HL-60 (cell line): ENCODE data around the gene CCL19.

Experiments
- DNase-seq, 2 experiments: peaks; one replicate each; pipeline ENCODE4 v3.0.0-alpha.2; 2010 to 2020; ENCODE audit warnings: low read depth in 1 of 2, low spot score in 1 of 2
- H3K27ac ChIP-seq: fragments of 250-450 bp; sonication (Bioruptor Pico); replicated peaks from 2 replicates; pipeline ENCODE4 v1.5.1; 2020; ENCODE audit warnings: mild to moderate bottlenecking, moderate library complexity
- H3K27me3 ChIP-seq: fragments of 250-450 bp; sonication (Bioruptor Pico); 2 replicates; pipeline ENCODE4 v1.5.1; 2021; ENCODE audit warnings: mild to moderate bottlenecking, moderate library complexity; ENCODE audit not compliant: insufficient read depth, poor library complexity, severe bottlenecking
- H3K4me3 ChIP-seq: replicated peaks from 2 replicates; pipeline ENCODE4 v1.5.1; 2011; ENCODE audit warnings: mild to moderate bottlenecking, control low read depth, low read length; ENCODE audit not compliant: insufficient read depth
- GABPA ChIP-seq: IDR thresholded peaks from 2 replicates; pipeline ENCODE4 v1.6.1; 2012; ENCODE audit warnings: low read depth
- POLR2AphosphoS5 ChIP-seq: IDR thresholded peaks from 2 replicates; pipeline ENCODE4 v1.6.1; 2012; ENCODE audit warnings: low read depth
- SPI1 ChIP-seq: IDR thresholded peaks from 2 replicates; pipeline ENCODE4 v1.6.1; 2012; ENCODE audit warnings: low read depth, mild to moderate bottlenecking, borderline replicate concordance
- TF ChIP-seq, protein P1 (sequence below): IDR thresholded peaks from 2 replicates; pipeline ENCODE4 v1.6.1; 2012; ENCODE audit warnings: low read depth; ENCODE audit not compliant: insufficient replicate concordance
- TF ChIP-seq, protein P2 (sequence below): IDR thresholded peaks from one replicate; pipeline ENCODE4 v1.5.1; 2011; ENCODE audit warnings: low read length, control low read depth, inconsistent platforms; ENCODE audit not compliant: insufficient read depth

Gene CCL19

GRCh38 chr9:34669809-34670562 lies 21.1 kb downstream of the CCL19 start:
- Histone ChIP-seq H3K4me3 (no peak overlapping the region), H3K27me3 (no peaks in the 10 kb centered on the region), H3K27ac (no peak overlapping the region)
- DNase-seq, result no peak
- TF ChIP-seq POLR2AphosphoS5 (no peak), GABPA (no peak)

DNA sequence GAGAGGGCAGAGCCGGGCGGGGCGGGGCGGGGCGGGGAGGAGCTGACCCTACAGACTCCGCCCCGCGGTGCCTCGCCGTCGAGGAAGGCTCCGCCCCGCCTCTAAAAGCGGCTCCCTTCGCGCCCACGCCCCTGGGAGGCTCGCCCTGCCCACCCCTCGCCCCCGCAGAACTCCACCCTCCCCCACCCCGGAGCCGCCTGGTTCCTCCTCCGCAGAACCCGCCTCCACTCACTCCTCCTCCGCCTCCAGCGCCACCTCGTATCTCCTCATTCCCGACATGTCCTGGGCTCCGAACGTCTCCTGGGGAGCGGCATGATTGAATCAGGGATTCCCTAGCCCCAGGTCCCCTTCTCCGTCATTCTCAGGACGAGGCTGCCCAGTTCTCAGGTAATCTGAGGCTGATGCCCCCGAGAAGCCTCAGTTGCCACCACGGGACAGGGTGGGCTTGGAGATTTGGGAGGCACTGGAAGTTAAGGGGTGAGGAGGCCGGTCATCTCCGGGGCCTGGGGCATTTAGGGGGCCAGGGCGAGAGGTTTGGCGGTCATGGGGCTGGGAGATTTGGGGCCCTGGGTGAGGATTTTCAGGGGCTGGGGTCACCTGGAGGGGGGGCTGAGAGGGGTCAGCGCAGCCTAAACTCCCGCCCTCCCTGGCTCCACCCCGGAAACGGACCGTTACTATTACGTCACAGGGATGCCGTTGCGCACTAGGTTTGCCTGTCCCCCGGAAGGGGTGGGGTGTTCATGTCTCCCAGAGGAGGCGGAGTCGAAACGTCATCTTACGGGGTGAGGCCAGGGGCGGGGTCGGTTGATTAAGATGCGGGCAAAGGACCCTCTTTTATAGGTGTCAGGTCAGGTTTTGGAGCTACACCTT lies 25.5 kb downstream of the CCL19 start:
- peak overlapping the region; percentile 92 for H3K27ac ChIP-seq
- TF ChIP-seq, protein P1, sequence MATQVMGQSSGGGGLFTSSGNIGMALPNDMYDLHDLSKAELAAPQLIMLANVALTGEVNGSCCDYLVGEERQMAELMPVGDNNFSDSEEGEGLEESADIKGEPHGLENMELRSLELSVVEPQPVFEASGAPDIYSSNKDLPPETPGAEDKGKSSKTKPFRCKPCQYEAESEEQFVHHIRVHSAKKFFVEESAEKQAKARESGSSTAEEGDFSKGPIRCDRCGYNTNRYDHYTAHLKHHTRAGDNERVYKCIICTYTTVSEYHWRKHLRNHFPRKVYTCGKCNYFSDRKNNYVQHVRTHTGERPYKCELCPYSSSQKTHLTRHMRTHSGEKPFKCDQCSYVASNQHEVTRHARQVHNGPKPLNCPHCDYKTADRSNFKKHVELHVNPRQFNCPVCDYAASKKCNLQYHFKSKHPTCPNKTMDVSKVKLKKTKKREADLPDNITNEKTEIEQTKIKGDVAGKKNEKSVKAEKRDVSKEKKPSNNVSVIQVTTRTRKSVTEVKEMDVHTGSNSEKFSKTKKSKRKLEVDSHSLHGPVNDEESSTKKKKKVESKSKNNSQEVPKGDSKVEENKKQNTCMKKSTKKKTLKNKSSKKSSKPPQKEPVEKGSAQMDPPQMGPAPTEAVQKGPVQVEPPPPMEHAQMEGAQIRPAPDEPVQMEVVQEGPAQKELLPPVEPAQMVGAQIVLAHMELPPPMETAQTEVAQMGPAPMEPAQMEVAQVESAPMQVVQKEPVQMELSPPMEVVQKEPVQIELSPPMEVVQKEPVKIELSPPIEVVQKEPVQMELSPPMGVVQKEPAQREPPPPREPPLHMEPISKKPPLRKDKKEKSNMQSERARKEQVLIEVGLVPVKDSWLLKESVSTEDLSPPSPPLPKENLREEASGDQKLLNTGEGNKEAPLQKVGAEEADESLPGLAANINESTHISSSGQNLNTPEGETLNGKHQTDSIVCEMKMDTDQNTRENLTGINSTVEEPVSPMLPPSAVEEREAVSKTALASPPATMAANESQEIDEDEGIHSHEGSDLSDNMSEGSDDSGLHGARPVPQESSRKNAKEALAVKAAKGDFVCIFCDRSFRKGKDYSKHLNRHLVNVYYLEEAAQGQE, result peak; percentile 26
- TF ChIP-seq POLR2AphosphoS5 (peak; percentile 88), SPI1 (no peak), GABPA (peak; percentile 76)
- TF ChIP-seq, protein P2, sequence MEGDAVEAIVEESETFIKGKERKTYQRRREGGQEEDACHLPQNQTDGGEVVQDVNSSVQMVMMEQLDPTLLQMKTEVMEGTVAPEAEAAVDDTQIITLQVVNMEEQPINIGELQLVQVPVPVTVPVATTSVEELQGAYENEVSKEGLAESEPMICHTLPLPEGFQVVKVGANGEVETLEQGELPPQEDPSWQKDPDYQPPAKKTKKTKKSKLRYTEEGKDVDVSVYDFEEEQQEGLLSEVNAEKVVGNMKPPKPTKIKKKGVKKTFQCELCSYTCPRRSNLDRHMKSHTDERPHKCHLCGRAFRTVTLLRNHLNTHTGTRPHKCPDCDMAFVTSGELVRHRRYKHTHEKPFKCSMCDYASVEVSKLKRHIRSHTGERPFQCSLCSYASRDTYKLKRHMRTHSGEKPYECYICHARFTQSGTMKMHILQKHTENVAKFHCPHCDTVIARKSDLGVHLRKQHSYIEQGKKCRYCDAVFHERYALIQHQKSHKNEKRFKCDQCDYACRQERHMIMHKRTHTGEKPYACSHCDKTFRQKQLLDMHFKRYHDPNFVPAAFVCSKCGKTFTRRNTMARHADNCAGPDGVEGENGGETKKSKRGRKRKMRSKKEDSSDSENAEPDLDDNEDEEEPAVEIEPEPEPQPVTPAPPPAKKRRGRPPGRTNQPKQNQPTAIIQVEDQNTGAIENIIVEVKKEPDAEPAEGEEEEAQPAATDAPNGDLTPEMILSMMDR, result no peak
- DNase-seq, result peak; percentile 80 to 93
- no peaks in the 10 kb centered on the region for H3K27me3 ChIP-seq
- peak overlapping the region; percentile 47 for H3K4me3 ChIP-seq

DNA sequence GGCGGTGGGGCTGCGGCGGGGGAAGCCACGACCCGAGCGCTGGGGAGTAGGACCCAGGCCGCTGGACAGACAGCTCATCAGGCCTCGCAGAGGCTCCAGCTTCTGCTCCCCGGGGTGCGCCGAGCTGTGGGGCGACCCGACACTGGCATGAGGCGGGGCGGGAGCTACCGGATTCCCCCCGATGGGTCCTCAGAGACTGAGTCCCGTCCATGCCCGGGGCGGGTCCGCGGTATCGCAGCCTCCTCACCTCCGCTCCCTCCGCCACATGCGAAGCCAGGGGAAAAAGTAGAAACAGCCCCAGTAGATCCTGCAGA lies 26.1 kb downstream of the CCL19 start:
- Histone ChIP-seq H3K27me3 (no peaks in the 10 kb centered on the region), H3K4me3 (peak overlapping the region; percentile 47), H3K27ac (peak overlapping the region; percentile 61)
- peak in 1 of 2 experiments; percentile 9 for DNase-seq
- no peak for TF ChIP-seq SPI1
- TF ChIP-seq, protein P1, result no peak
- TF ChIP-seq, protein P2, result no peak
- TF ChIP-seq POLR2AphosphoS5, result no peak
- no peak for TF ChIP-seq GABPA

DNA sequence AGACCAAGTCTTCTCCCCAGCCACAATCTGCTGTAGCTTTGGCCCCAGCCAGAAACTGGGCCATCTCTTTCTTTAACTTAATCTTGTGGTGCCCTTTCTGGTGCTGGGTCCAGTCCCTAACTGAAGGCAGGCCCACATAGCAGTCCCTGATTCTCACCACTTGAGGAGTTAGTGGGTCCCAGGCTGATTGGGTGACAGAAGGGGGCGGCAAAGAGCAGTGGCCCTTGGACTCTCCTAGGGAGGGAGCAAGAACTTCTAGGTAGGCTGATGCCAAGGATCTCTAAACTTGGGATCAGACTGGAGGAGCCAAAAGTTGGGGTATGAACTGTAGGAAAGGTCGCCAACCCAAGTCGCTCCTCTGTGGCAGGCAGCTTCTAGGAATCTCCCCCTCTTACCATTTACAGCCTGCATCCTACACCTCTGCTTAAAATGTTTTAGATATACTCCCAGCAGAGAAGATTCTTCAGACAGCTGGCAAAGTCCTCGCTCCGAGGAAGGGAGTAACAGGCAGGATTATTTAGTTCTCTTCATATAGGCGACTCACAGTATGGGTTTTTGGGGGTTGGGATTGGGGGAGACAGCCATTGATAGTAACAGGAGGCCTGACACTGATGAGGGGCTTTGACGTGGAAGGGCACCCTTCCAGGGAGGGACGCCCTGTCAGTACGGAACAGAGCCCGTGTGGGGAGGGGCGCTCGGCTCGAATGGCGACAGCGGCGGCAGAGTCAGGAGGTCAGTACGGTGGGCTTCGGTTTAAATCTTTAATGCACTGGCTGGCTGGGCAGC lies 26.6 kb downstream of the CCL19 start:
- Histone ChIP-seq H3K4me3 (peak overlapping the region; percentile 47), H3K27ac (peak overlapping the region; percentile 61), H3K27me3 (no peaks in the 10 kb centered on the region)
- DNase-seq, result peak; percentile 49 to 79
- TF ChIP-seq, protein P2, result peak; percentile 89
- TF ChIP-seq SPI1, result no peak
- TF ChIP-seq, protein P1, result no peak
